Stomach (tissue), 4 donors: ENCODE results near the gene SNRPD1.

Experiments
- CTCF ChIP-seq, 7 experiments: fragments of 450-650 bp in 4 of 7; fragments of 200-600 bp in 3 of 7; sonication (generic) in 3 of 7; IDR thresholded peaks; one replicate each; pipeline ENCODE4 v1.5.1; 2016 to 2019; ENCODE audit warnings: antibody characterized with exemption in 7 of 7, control low read depth in 2 of 7, mild to moderate bottlenecking in 1 of 7
- POLR2A ChIP-seq, 4 donors: fragments of 450-650 bp; IDR thresholded peaks; one replicate each; pipeline ENCODE4 v1.6.1; 2016; ENCODE audit warnings: antibody characterized with exemption in 4 of 4, control low read depth in 2 of 4, mild to moderate bottlenecking in 1 of 4, moderate library complexity in 1 of 4
- POLR2AphosphoS5 ChIP-seq, 3 donors: sonication (generic); formaldehyde crosslinking; IDR thresholded peaks; one replicate each; pipeline ENCODE4 v1.6.1; 2016; ENCODE audit warnings: antibody characterized with exemption in 3 of 3

DNA sequence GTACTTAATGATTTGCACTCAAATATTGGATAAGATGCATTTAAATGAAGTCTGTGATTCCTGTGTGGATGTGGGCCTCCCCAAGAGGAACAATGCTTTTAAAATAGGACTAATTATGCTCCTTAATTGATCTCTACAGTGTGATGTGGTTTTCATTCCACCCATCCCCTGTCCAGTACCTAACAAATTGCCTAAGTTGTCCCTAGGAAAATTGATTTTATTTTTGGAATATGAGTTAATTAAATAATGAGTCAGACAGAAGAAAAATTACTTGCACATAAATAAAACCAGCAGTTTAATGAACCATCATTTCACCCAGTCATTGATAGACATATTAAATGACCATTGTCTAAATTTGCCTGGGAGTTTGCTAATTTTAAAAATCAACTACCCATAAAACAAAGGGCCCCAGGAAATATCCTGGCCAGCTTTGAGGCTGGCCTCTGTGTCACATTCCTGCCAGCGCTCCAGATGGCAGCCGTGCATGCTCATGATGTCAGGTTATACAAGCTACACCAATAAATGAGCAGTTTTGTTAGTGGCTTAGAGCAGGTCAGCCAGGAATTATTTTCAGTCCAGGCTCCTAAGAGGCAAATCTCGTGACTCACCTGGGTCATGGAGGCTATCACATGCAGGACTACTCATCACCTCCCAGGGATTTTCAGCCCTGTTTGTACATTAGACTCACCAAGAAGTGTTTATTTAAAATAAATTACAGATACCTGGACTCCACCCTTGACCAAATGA, 60.6 kb downstream of the SNRPD1 start:
- TF ChIP-seq POLR2AphosphoS5 (IDR thresholded peaks at IDR 0.05) (peak in 1 of 3 donors; percentile 55), CTCF (IDR thresholded peaks at IDR 0.05) (no peak), POLR2A (IDR thresholded peaks at IDR 0.05) (no peak)
